GM18867 (cell line): ENCODE data around the gene IL17RE.

Experiments used
- ATAC-seq: cut with Tn5 transposase; IDR thresholded peaks from one replicate; pipeline ENCODE4 v1.9.1; 2021; ENCODE audit warnings: mild to moderate bottlenecking, moderate library complexity; ENCODE audit not compliant: unreplicated experiment

Gene IL17RE

GRCh38 chr3:9903238-9903624, 583 bp downstream of the IL17RE start:
- no peak for ATAC-seq

- ATAC-seq, result no peak
Measured at GRCh38 chr3:9903904-9904303, 1.3 kb downstream of the IL17RE start.

- ATAC-seq, result no peak
Measured at GRCh38 chr3:9906480-9906879, 3.8 kb downstream of the IL17RE start.

GRCh38 chr3:9908286-9908685, 5.6 kb downstream of the IL17RE start:
- ATAC-seq, result no peak

GRCh38 chr3:9909221-9910013, 6.8 kb downstream of the IL17RE start:
- no peak for ATAC-seq

- ATAC-seq, result no peak
Measured at GRCh38 chr3:9911863-9912262, 9.2 kb downstream of the IL17RE start.

- ATAC-seq, result no peak
Measured at GRCh38 chr3:9912294-9912935, 9.8 kb downstream of the IL17RE start.

GRCh38 chr3:9913601-9914000, 11.0 kb downstream of the IL17RE start:
- no peak for ATAC-seq

- no peak for ATAC-seq
Measured at GRCh38 chr3:9914011-9914410, 11.4 kb downstream of the IL17RE start.

GRCh38 chr3:9914559-9915253, 12.1 kb downstream of the IL17RE start:
- no peak for ATAC-seq

GRCh38 chr3:9915254-9916141, 12.8 kb downstream of the IL17RE start:
- ATAC-seq, result no peak

- ATAC-seq, result no peak
Measured at GRCh38 chr3:9916346-9916733, 13.7 kb downstream of the IL17RE start.

- no peak for ATAC-seq
Measured at GRCh38 chr3:9916734-9917680, 14.4 kb downstream of the IL17RE start, which contains the start of gene IL17RC. Gene IL17RC (plus strand): TSS chr3:9917098. CDS start chr3:9917316, 218 bp downstream.

GRCh38 chr3:9917820-9918219, 15.2 kb downstream of the IL17RE start:
- ATAC-seq, result no peak

GRCh38 chr3:9918261-9919038, 15.8 kb downstream of the IL17RE start:
- ATAC-seq, result no peak

GRCh38 chr3:9928158-9928557, 25.5 kb downstream of the IL17RE start:
- no peak for ATAC-seq

- no peak for ATAC-seq
Measured at GRCh38 chr3:9930804-9931418, 28.3 kb downstream of the IL17RE start.

- no peak for ATAC-seq
Measured at GRCh38 chr3:9932535-9932842, 29.8 kb downstream of the IL17RE start.
